Right lobe of liver (tissue), 4 donors: ENCODE measurements around the gene SYT1.

Source experiments
- POLR2A ChIP-seq: fragments of 450-650 bp; IDR thresholded peaks from one replicate; pipeline ENCODE4 v1.6.1; 2017; ENCODE audit warnings: antibody characterized with exemption, mild to moderate bottlenecking
- TF ChIP-seq, protein P1 (sequence below), 4 donors: fragments of 200-600 bp in 3 of 4; fragments of 450-650 bp in 1 of 4; IDR thresholded peaks; one replicate each; pipeline versions ENCODE4 v1.5.1 to v1.8.0; 2016 to 2022; ENCODE audit warnings: antibody characterized with exemption in 4 of 4, mild to moderate bottlenecking in 2 of 4
- donor health status: DM: no; HTN: no; CAD: no.
- donor health status: DM: no; HTN: no; CAD: no.
- donor health status: DM: no; HTN: yes; CAD: no.

DNA sequence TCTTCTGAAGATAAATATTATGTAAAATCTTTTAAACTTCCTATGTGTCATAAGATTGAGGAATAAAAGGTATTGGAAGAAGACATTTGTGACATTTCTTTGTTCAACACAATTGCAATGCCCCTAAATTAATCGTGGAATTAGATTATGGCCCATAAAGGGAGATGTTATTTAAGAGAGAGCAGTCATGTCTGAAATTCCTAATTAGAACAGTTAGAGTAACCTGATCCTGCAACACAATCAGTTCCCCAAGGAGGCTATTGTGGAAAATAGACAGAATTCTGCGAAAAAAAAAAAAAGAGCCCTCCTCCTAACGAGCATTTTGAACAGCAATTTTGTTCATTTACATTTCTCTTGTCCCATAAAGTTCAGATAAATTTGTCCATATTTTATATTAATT, 486.7 kb downstream of the SYT1 start:
- TF ChIP-seq POLR2A: no peak
- TF ChIP-seq, protein P1, sequence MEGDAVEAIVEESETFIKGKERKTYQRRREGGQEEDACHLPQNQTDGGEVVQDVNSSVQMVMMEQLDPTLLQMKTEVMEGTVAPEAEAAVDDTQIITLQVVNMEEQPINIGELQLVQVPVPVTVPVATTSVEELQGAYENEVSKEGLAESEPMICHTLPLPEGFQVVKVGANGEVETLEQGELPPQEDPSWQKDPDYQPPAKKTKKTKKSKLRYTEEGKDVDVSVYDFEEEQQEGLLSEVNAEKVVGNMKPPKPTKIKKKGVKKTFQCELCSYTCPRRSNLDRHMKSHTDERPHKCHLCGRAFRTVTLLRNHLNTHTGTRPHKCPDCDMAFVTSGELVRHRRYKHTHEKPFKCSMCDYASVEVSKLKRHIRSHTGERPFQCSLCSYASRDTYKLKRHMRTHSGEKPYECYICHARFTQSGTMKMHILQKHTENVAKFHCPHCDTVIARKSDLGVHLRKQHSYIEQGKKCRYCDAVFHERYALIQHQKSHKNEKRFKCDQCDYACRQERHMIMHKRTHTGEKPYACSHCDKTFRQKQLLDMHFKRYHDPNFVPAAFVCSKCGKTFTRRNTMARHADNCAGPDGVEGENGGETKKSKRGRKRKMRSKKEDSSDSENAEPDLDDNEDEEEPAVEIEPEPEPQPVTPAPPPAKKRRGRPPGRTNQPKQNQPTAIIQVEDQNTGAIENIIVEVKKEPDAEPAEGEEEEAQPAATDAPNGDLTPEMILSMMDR (IDR thresholded peaks at IDR 0.05): no peak
